Stimulated activated CD4-positive, alpha-beta T cell treated with anti-CD3 and anti-CD28 coated beads, Interleukin-15, amount 100 ng/mL, for 24 hours (primary cell): ENCODE results near the gene CYP17A1.
"Not testable (repeated sequence)": the region's sequence is repeated elsewhere in the genome, so short reads cannot be mapped to it uniquely, and the experiment has no call there.

Experiments used
- DNase-seq: peaks from one replicate; pipeline ENCODE4 v3.0.0-alpha.2; 2020

The CYP17A1 gene, protein sequence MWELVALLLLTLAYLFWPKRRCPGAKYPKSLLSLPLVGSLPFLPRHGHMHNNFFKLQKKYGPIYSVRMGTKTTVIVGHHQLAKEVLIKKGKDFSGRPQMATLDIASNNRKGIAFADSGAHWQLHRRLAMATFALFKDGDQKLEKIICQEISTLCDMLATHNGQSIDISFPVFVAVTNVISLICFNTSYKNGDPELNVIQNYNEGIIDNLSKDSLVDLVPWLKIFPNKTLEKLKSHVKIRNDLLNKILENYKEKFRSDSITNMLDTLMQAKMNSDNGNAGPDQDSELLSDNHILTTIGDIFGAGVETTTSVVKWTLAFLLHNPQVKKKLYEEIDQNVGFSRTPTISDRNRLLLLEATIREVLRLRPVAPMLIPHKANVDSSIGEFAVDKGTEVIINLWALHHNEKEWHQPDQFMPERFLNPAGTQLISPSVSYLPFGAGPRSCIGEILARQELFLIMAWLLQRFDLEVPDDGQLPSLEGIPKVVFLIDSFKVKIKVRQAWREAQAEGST

GRCh38 chr10:102837230-102837721 lies at the start of gene CYP17A1:
TSS of gene CYP17A1 (minus strand) at chr10:102837413. CDS start at chr10:102837361, 52 bp downstream.
- no peak for DNase-seq

DNA sequence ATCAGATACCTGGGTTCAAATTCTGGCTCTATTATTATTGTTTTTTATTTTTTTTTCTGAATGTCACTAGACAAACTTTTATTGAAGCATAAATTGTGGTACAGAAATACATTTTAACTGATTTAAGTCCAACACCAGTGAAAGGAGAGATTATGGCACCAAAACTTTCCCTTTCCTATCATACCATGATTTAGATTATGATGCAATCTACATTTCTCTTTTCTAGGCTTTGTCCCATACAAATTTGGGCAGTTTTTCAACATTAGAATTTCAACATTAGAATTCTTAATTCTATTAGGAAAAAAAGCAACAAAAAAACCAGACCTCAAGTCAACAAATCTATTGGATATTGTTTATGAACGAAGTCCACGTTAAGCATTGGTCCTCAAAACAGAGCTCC lies 43.0 kb upstream of the CYP17A1 start:
- DNase-seq: no peak

DNA sequence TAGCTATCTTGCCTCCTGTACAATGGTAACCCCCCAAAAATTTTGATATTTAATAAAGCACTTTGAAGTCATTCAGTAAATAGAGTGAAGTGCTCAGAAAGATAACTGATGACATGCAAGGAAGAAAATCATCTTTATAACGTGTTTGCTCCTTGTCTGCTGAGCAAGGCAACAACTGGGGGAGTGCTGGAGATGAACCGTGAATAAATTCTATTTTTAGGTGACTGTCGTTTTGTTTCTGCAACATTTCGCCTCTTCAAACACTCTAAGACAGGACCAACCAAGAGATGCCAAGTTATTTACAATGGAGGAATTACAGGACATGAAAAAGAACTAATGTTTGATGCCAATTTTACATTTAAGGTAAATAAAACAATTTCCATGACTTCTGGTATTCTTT lies 41.4 kb upstream of the CYP17A1 start:
- DNase-seq: no peak

GRCh38 chr10:102876747-102877153 lies 39.5 kb upstream of the CYP17A1 start:
- no peak for DNase-seq

DNA sequence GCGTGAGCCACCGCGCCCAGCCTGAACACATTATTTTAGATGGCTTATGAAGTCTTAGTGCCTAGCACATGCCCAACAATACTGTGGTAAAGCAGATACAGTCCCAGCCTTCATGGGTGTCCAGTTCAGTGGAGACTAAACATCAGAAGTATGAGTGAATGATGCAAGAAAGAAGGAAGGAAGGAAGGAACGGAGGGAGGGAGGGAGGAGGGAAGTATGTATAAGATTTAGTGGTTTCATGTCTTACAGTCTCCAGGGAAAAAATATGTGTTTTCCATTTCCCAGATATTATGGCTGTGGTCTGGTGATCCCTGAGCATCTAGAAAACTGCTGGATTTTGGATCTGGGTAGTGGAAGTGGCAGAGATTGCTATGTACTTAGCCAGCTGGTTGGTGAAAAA lies 35.0 kb upstream of the CYP17A1 start:
- DNase-seq: no peak

- DNase-seq: no peak
Measured at GRCh38 chr10:102870221-102870620, 33.0 kb upstream of the CYP17A1 start.

DNA sequence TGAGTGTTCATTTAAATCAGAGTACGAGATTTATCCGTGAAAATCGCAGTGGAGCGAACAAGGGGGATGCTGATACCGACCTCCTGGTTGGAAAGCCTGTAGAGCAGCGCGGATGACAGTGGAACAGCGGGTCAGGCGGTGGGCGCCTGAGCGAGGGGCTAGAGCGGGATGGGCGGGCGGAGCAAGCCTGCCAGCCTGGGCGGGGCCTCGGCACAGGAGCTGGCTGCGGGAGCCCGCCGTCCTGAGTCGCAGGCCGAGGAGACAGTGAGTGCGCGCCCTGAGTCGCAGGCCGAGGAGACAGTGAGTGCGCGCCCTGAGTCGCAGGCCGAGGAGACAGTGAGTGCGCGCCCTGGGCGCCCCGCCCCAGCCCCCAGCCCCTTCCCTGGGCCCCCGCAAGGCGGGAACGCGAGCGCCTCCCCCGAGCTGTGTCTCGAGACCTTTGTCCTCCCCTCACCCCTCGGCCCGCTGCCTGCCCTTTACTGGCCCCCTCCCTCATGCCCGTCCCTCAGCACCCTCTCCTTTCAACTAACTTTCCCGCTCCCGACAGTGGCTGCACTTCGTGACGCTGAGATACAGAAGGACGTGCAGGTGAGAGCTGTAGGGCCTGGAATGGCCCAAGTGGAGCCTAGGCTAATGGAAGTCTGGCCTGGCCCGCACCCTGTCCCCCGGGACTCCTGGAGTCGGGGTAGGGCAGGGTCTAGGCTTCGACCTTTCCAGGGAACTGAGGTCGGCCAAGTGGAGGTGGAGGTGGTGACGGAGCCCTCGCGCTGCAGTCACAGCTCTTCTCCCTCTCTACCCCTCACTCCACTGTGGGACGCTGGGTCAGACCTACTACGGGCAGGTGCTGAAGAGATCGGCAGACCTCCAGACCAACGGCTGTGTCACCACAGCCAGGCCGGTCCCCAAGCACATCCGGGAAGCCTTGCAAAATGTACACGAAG lies 32.3 kb upstream of the CYP17A1 start, which contains the start of gene AS3MT:
Gene AS3MT (plus strand): TSS at position 213 of the 941 bp plus-strand sequence. CDS start 123 bp downstream, at position 336.
- peak; percentile 43 for DNase-seq

GRCh38 chr10:102868911-102869257 lies 31.7 kb upstream of the CYP17A1 start:
- no peak for DNase-seq

DNA sequence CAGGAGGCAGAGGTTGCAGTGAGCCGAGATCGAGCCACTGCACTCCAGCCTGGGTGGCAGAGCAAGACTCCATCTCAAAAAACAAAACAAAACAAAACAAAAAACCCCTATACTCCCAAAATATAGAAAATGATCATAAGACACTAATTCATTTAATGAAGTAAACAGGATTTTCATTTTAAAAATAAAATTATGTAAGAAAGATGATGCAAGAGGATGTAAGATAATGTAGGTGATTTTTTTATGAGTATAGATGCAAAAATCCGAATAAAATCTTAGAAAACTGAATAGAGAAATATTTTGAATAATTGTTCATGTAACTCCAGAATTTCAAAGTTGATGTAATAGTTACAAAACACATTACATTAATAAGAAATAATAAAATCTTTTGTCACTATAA lies 28.4 kb upstream of the CYP17A1 start:
- no peak for DNase-seq

- DNase-seq: no peak
Measured at GRCh38 chr10:102863660-102864059, 26.4 kb upstream of the CYP17A1 start.

- no peak for DNase-seq
Measured at GRCh38 chr10:102859911-102860310, 22.7 kb upstream of the CYP17A1 start.

GRCh38 chr10:102856758-102857424 lies 19.7 kb upstream of the CYP17A1 start:
- no peak for DNase-seq

DNA sequence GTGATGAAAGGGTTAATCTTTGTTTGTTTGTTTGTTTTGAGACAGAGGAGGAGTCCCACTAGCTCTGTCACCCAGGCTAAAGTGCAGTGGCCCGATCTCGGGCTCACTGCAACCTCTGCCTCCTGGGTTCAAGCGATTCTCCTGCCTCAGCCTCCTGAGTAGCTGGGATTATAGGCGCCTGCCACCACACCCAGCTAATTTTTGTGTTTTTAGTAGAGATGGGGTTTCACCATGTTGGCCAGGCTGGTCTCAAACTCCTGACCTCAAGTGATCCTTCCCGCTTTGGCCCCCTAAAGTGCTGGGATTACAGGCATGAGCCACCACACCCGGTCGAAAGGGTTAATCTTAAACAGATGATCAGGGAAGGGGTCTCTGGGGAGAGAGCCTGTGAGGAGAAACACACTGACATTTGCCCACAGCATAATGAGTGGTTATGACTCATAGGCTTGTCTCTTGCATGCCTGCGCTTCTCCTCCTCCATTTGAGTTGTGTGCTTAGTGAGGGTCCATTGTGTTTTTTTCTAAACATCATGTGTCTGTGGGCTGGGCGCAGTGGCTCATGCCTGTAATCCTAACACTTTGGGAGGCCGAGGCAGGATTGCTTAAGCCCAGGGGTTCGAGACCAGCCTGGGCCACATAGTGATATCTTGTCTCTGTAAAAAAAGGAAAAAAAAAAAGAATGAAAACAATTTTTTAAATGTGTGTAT lies 18.7 kb upstream of the CYP17A1 start:
- DNase-seq: not testable (repeated sequence)

- not testable (repeated sequence) for DNase-seq
Measured at GRCh38 chr10:102853237-102853636, 16.0 kb upstream of the CYP17A1 start.

DNA sequence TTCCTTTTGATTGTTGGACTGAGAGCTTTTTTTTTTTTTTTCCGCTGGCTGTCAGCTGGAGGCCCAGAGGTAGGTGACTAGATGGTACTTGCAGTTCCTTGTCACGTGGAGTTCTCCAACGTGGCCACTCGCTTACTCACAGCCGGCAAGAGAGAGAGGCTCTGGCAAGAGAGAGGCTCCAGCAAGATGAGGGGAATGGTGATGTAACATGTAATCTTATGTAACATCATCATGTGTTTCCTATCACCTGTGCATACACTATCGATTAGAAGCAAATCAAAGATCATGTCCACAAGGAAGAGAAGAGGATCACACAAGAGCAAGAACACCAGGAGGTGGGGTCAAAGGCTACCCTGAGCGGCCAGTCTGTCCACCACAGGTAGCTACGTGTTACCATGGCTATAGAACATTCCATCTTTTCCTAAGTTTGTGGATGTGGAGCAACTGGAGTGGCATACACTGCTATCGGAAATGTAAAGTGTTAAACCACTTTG lies 12.9 kb upstream of the CYP17A1 start:
- no peak for DNase-seq

GRCh38 chr10:102845352-102845902 lies 8.2 kb upstream of the CYP17A1 start:
- DNase-seq: no peak

- DNase-seq: not testable (repeated sequence)
Measured at GRCh38 chr10:102844190-102844776, 7.1 kb upstream of the CYP17A1 start.

GRCh38 chr10:102843139-102843538 lies 5.9 kb upstream of the CYP17A1 start:
- not testable (repeated sequence) for DNase-seq

DNA sequence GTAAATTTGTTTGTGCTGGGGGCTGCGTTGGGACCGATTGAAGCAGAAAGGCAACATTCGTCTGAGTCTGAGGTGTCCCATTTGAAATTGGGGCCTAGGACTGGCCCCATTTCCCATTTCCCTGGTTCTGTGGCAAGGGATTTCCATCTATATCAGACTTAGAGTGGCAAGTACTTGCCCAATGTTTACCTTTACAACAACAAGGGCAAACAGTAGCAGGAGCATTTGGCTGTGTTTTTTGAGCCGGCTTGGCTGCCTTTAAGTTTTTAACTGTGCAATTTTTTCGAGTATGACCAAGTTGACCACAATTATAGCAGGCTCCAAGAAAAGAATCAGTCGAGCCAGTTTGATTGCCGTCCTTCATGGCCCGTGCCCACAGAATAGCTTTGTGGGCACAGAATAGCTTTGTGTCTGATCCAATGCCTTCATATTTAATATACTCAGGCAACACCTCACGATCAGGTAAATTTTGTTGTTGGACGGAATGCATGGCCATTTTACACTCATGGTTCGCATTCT lies 4.7 kb upstream of the CYP17A1 start:
- no peak for DNase-seq

DNA sequence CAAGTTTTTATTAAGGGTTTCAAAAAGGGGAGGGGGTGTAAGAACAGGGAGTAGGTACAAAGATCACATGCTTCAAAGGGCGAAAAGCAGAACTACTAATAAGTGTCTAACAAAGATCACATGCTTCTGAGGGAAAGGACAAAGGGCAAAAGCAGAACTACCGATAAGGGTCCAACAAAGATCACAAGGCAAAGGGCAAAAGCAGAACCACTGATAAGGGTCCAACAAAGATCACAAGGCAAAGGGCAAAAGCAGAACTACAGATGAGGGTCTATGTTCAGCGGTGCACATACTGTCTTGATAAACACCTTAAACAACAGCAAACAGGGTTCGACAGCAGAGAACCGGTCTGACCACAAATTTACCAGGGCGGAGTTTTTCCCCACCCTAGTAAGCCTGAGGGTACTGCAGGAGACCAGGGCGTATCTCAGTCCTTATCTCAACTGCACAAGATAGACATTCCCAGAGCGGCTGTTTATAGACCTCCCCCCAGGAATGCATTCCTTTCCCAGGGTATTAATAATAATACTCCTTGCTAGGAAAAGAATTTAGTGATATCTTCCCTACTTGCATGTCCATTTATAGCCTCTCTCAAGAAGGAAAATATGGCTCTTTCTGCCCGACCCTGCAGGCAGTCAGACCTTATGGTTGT lies 1.2 kb upstream of the CYP17A1 start:
- not testable (repeated sequence) for DNase-seq
